Activated effector memory CD4-positive, alpha-beta T cell treated with Interleukin-2 at 50 U/mL for 16 hours (primary cell): ENCODE results near the gene EGFLAM.

Experiments
- DNase-seq: peaks from one replicate; pipeline ENCODE4 v3.0.0-alpha.2; 2020

The EGFLAM gene

DNA sequence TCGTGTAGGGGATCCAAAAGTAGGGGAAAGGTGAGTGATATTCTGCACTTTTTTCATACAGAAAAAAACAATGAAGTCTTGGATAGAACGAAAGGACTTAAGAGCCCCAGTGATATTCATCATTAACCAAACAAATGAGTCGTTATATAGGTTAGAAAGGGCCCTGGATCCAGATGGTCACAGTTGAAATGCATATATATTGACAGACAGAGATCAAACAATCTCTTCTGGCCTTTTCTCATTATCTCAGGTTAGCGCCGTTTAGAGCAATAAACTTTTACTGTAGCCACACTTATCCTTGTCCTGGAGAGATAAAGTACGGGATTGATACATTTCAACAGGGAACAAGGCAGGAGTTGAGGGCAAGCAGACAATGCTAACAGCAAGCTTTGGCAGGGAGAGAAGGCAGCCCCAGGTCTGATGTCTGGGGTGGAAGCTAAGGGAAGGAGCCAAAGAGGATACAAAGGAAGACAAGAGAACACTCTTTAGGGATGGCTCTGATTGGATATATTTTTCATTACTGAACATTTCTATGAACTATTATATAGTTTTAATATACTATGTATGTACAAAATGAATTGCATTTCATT is 221.1 kb downstream of the EGFLAM start:
- no peak for DNase-seq

DNA sequence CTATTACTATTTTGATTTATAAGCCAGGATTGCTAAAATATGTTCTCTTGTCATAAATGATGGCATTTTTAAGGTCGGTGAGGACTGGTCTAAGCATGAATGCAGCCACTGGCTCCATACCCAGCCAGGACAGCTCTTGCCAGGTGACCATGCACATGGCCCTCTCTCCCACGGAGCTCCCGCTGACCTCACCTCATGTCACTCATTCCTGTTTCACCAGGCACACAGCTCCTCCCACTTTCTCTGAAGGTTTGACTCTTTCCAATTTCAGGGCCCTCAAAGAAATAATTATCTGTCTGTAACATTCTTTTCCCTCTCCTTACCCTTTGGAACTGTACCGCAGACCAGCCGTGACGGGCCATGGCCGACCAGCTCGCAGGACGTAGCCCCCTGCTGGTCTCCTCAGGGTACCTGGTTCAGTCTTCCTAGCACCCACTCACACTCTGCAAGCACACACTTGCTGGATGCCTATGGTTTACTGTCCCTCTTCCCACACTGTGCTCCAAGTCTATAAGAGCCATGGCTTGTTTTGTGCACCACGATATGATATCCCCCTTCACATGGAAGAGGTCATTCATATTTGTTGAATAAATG is 225.5 kb downstream of the EGFLAM start:
- DNase-seq, result no peak

DNA sequence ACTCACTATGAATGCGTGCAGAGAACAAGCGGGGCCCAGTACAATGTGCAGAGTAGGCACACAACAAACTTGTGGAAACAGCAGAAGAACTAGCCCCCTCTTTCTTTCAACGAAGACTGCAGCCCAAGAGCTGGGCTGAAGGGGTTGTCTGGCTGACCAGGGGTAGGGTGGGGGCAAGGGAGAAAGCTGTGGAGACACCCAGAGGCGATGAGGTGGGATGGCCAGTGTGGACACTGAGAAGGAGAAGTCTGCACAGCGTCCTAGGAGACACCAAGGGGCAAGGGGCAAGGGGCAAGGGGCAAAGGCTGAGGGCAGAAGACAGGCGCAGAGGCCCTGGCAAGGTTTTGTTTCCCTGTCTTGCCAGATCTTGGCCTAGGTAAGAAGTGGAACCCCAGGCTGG is 235.8 kb downstream of the EGFLAM start:
- DNase-seq, result no peak

DNA sequence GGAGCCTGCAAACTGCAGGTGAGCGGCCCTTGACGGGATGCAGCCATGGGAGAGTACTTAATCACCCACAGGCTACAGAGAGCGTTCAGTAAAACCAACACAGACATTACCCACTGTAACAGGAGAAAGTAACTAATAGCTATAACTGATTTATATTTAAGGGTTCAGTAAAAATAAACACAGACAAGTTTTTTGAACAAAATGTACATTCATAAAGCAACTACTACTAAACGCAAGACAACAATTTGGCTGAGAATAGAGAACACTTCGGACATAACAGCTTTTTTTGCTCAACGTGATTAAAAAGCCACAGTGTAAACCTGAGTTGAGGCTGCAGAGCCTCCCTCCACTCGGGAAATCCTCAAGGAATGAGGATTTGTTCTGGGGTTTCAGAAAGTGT is 236.4 kb downstream of the EGFLAM start:
- DNase-seq, result no peak

DNA sequence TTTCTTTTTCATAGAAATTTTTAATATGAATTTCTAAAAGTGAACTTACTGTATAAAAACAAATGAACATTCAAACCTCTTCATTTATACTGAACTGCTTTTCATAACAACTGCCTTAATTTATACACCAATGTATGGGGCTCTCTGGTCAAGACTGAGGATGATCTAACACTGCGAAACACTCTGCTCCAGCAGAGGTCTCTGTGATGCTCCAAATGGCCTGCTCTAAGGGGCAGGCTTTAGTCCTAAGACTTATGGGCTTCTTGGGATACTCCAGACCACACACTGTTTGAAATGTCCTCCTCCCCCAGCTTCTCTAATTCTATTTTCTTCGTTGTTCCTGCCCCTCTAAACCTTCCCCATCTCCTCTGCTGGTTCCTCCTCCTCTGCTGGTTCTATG is 239.6 kb downstream of the EGFLAM start:
- no peak for DNase-seq

DNA sequence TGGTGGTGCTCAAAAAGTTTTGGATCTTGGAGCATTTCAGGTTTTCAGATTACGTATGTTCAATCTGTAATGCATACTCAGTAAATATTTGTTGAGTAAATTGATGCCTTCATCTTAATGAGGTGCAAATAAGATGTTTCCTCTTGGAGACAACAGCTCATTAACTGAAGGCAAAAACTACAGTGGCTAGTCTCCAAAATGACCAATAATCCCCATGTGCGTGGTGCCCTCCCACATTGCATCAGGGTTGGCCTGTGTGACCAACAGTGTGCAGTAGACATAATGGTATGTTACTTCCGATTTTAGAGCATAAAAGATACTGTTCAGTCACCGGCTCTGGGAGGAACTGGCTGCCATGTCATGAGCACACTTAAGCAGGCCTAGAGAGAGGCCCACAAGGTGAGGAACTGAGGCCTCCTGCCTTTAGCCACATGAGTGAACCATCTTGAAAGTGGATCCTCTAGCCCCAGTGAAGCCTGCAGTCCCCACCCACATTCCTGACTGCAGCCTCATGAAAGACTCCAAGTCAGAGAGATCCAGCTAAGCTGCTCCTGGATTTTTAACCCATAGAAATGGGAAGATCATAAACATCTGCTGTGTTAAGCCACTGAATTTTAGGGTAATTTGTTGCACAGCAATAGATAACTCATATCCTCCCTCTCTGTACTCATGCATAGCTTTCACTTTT is 242.4 kb downstream of the EGFLAM start:
- no peak for DNase-seq

DNA sequence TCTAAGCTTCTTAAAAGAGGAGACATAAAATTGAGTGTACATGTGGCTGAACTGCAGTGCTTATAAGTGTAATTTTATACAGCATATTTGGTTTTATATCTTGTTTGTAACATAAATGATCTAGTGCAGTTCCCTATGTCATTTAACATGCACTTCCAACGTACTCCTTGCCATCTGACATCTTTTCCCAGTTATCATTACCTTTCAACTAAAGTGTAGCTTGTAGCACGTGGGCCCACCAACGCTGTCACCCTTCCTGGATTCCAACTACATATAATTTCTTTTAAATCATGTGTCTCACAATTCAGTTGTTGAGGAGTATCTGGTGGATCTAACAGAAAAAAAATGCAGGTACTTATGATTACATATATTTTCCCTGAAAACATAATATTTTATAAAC is 247.9 kb downstream of the EGFLAM start:
- DNase-seq, result no peak

DNA sequence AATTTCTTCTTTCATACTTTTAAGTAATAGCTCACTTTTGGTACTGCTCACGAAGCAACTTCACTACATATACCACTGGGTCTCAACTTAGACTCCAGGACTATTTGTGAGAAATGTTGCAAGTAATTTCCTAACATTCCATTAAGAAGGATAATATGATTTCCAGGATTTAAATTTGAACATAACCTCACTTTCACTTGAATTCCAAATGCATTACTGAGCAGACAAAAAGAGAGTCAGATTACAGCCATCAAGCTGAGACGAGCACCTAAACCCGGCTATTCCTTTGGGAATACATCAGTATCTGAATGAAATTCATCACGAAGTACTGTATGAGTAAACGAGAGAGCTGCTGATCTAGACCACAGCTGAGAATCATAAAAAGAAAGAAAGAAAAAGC is 250.8 kb downstream of the EGFLAM start:
- DNase-seq, result no peak
